ENCODE results near the gene GIT1.

DNA sequence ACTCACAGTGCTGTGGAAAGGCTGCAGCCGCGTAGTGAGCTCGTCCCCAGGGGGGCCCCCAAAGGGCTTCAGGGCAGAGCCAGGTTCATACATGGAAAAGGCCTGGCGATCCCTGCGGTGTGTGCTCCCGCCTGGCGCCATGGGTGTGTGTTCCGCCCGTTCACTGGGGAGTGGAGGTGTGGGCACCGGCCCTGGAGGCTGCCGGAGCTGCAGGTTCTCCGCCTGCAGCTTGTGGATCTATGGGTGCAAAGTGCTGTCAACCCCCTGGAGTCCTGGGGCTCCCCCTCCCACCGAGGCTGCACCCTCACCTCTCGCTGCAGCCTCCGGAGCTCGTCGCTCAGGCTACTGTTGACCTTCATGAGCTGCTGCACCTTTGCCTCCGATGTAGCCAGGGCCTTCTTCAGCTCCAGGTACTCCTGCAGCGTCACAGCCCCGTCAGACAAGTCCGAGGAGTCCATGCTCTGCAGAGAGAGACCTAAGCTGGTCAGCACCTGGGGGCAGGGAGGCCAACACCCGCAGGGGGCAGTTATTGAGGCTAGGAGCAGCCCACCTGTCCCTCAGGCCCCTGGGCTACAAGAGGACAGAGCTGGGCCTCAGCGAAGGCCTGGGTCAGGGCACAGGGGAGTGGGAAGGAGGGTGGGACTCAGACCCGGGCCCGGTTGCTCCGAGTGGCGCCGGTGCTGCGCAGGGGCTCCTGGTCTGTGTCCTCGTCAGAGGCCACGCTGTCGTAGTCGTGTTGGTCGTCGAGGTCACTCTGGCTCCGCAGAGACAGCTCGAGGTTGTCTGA is 13.0 kb downstream of the GIT1 start:
- TF ChIP-seq, protein P1, sequence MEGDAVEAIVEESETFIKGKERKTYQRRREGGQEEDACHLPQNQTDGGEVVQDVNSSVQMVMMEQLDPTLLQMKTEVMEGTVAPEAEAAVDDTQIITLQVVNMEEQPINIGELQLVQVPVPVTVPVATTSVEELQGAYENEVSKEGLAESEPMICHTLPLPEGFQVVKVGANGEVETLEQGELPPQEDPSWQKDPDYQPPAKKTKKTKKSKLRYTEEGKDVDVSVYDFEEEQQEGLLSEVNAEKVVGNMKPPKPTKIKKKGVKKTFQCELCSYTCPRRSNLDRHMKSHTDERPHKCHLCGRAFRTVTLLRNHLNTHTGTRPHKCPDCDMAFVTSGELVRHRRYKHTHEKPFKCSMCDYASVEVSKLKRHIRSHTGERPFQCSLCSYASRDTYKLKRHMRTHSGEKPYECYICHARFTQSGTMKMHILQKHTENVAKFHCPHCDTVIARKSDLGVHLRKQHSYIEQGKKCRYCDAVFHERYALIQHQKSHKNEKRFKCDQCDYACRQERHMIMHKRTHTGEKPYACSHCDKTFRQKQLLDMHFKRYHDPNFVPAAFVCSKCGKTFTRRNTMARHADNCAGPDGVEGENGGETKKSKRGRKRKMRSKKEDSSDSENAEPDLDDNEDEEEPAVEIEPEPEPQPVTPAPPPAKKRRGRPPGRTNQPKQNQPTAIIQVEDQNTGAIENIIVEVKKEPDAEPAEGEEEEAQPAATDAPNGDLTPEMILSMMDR (IDR thresholded peaks at IDR 0.05): no peak
- TF ChIP-seq POLR2A (IDR thresholded peaks at IDR 0.05): no peak

All from heart left ventricle (tissue), 13 donors.